C4-2B (cell line): ENCODE results near the gene ITIH5.

Experiments used
- H3K27ac ChIP-seq: fragments of 450-650 bp; 2 replicates; pipeline ENCODE4 v1.5.1; 2017
- ZFX ChIP-seq: fragments of 450-650 bp; IDR thresholded peaks from 2 replicates; pipeline ENCODE4 v1.6.1; 2017
- TF ChIP-seq, protein P1 (sequence below): fragments of 450-650 bp; conservative IDR thresholded peaks from 2 replicates; pipeline ENCODE4 v1.5.1; 2017; ENCODE audit warnings: mild to moderate bottlenecking

ITIH5 gene

DNA sequence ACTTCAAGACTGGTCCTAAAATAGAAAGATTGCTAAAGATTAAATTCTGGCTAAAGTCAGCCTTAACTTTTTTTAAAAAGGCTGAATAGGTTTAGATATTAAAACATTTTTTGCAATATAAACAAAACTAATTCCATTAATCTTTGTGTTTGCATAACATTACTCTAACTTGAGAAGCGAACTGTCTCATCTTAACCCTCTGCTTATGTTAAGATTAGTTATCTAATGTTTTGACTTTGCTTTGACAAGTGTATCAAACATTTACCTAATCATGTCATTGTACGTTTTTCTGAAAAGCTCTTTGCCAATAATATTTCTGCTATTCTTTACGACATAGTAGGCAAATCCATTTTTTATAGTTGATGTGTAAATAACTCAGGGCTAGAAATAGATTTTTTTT lies 68.0 kb downstream of the ITIH5 start:
- TF ChIP-seq ZFX: no peak
- TF ChIP-seq, protein P1, sequence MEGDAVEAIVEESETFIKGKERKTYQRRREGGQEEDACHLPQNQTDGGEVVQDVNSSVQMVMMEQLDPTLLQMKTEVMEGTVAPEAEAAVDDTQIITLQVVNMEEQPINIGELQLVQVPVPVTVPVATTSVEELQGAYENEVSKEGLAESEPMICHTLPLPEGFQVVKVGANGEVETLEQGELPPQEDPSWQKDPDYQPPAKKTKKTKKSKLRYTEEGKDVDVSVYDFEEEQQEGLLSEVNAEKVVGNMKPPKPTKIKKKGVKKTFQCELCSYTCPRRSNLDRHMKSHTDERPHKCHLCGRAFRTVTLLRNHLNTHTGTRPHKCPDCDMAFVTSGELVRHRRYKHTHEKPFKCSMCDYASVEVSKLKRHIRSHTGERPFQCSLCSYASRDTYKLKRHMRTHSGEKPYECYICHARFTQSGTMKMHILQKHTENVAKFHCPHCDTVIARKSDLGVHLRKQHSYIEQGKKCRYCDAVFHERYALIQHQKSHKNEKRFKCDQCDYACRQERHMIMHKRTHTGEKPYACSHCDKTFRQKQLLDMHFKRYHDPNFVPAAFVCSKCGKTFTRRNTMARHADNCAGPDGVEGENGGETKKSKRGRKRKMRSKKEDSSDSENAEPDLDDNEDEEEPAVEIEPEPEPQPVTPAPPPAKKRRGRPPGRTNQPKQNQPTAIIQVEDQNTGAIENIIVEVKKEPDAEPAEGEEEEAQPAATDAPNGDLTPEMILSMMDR: no peak
- H3K27ac ChIP-seq: no peak overlapping the region

DNA sequence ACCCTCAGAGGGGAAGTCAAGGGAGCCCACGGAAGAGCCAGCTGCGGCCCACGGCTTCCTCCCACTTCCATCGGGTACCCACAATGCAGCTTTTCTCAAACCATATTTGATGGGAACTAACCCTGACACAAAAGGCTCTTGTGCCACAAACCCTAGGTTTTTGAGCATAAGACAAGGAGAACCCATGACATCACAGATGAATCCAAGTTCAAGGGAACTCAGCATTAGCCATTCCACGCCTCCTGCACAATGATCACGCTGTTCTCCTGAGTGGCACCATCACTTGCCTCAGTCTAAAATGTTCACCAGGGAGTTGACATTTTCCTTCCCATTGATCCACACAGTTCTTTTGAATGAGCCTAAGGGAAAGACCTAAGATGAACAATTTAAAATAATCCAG lies 70.4 kb downstream of the ITIH5 start:
- TF ChIP-seq, protein P1: no peak
- TF ChIP-seq ZFX: no peak
- no peak overlapping the region for H3K27ac ChIP-seq

DNA sequence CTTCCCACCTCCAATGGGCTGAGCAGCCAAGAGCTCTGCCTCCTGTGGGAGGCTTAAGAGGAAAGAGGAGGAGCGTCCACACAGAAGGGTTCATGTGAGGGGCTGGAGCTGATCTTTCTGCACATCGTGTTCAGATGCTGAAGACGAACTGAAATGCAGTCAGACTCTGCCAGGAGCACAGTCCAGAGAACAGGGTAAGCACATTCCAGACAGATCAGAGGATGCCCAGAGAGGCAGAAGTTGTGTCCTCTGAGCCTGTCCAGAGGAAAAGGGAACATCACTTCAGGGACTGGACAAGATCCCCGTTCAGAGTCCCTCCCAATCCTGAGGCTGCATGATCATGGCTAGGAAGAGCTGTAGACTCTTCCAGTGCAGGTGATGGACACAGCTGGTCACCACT lies 72.9 kb downstream of the ITIH5 start:
- TF ChIP-seq ZFX: no peak
- TF ChIP-seq, protein P1: no peak
- no peak overlapping the region for H3K27ac ChIP-seq

- no peak overlapping the region for H3K27ac ChIP-seq
Observed at GRCh38 chr10:7593063-7593462, 73.7 kb downstream of the ITIH5 start.

GRCh38 chr10:7592627-7593026 lies 74.1 kb downstream of the ITIH5 start:
- TF ChIP-seq, protein P1: no peak
- TF ChIP-seq ZFX: no peak
- no peak overlapping the region for H3K27ac ChIP-seq

More at GRCh38 chr10:7593063-7593462, 73.7 kb downstream of the ITIH5 start:
- TF ChIP-seq, protein P1: no peak

DNA sequence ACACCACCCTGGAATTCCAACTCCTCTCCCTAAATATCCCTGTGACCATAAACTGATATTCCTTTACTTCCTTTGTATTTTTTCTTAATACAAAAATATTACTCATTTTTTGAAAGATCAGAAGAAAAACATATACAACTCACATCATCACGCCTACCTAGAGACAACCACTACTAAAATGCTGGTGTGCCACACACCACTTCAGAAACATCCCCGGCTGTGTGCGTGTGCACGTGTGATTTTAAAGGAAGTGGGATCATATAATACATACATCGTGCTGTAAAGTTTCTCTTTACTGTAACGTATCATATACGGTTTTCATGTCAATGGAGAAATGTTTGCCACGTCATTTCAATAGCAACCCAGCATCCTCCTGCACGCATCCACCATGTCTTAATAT lies 76.5 kb downstream of the ITIH5 start:
- no peak overlapping the region for H3K27ac ChIP-seq
- TF ChIP-seq ZFX: no peak
- TF ChIP-seq, protein P1: no peak

DNA sequence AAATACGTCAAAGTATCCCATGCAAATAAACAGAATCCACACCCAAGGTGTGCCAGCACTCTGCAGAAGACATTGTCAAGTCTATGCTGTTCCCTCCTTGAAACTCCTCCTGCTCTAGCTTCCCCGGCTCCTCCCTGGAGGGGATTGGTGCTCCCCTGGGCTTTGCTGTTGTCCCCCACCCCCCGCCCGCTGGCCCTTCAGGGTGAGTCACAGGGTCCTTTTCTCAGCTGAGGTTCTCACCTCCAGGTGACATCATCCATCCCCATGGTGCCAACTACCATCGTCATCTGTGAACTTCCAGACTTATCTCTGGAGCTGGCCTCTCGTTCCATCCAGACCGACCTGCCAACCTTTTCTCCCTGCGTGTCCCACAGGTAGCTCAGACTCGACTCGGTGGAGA lies 77.0 kb downstream of the ITIH5 start:
- TF ChIP-seq, protein P1: no peak
- TF ChIP-seq ZFX: no peak
- H3K27ac ChIP-seq: no peak overlapping the region
